Nephron (organoid): ENCODE data around the gene NDUFS3.
"Not testable (repeated sequence)": the region's sequence is repeated elsewhere in the genome, so short reads cannot be mapped to it uniquely, and the experiment has no call there.

Experiments
- H3K27ac Mint-ChIP-seq, 3 experiments: 2 replicates each; pipeline ENCODE4 v1.8.0; 2020; ENCODE audit warnings: mixed read lengths in 3 of 3, mild to moderate bottlenecking in 2 of 3, moderate library complexity in 1 of 3
- H3K27me3 Mint-ChIP-seq: 2 replicates; pipeline ENCODE4 v1.8.0; 2021; ENCODE audit warnings: low read depth, mild to moderate bottlenecking, moderate library complexity, mixed read lengths
- H3K36me3 Mint-ChIP-seq: 2 replicates; pipeline ENCODE4 v1.8.0; 2020; ENCODE audit warnings: low read depth, mixed read lengths
- H3K4me1 Mint-ChIP-seq: 2 replicates; pipeline ENCODE4 v1.8.0; 2020; ENCODE audit warnings: mixed read lengths
- H3K4me3 Mint-ChIP-seq, 3 experiments: 2 replicates each; pipeline ENCODE4 v1.8.0; 2020; ENCODE audit warnings: mild to moderate bottlenecking in 3 of 3, mixed read lengths in 3 of 3, moderate library complexity in 2 of 3
- H3K9me3 Mint-ChIP-seq: 2 replicates; pipeline ENCODE4 v1.8.0; 2020; ENCODE audit warnings: mixed read lengths
- TF ChIP-seq, protein P1 (sequence below), 3 experiments: fragments of 200-600 bp; sonication (generic); IDR thresholded peaks; one replicate each; pipeline ENCODE4 v1.5.0; 2021; ENCODE audit warnings: antibody characterized with exemption in 3 of 3; ENCODE audit not compliant: unreplicated experiment in 3 of 3

NDUFS3 gene

DNA sequence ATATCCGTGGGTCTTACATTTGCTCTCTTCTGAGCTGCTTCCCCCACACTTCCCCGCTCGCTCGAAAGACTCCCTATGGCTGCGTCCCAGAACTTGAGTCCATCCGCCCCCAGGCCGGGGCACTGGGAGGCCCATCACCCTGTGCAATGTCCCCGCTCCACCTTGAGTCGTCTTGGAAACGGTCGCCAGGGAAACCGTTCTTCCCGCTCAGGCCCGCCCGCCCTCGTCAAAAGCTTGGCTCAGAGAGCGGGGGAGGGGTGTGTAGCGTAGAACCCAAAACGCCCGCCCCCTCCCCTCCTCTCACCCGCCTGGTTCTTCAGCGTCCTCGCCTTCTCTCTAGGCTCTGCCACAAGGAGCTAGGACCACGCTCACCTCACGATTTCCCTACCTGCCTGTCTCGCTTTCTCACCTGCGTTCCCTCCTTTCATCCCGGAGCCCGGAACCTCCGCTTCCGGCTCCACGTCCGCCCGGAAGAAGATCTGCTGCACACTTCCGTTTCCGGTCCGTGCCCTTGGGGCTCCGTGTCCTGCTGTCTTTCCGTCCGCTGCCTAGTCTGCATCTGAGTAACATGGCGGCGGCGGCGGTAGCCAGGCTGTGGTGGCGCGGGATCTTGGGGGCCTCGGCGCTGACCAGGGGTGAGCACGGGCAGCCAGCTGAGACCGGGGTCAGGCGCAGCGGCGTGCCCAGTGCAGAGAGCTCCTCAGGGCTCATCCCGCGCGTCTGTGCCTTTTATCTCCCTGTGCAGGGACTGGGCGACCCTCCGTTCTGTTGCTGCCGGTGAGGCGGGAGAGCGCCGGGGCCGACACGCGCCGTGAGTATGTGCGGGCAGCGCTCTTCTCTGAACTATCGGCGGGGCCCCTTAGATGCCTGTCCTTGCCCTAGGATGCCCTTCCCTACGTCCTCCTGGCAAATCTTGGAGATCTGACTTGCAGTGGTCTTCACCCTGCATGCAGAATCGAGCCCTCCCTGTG is at the start of gene NDUFS3, which contains the start of gene KBTBD4:
Gene NDUFS3, plus strand, starts transcription at position 551 of the 971 bp plus-strand sequence. Its CDS starts 18 bp downstream, at position 569.
Gene KBTBD4, minus strand, starts transcription at position 447 of the 971 bp plus-strand sequence. Its CDS starts 19 bp downstream, at position 428.
- Mint-ChIP-seq H3K4me1 (peaks cover 33% of the 10 kb centered on the region), H3K4me3 (peak within 1 kb of the TSS; percentile 98 to 100 (median 99)), H3K36me3 (peaks cover 64% of the 10 kb centered on the region), H3K9me3 (no peaks in the 10 kb centered on the region), H3K27me3 (no peaks in the 10 kb centered on the region), H3K27ac (peak within 1 kb of the TSS; percentile 99 to 100 (median 100))
- TF ChIP-seq, protein P1, sequence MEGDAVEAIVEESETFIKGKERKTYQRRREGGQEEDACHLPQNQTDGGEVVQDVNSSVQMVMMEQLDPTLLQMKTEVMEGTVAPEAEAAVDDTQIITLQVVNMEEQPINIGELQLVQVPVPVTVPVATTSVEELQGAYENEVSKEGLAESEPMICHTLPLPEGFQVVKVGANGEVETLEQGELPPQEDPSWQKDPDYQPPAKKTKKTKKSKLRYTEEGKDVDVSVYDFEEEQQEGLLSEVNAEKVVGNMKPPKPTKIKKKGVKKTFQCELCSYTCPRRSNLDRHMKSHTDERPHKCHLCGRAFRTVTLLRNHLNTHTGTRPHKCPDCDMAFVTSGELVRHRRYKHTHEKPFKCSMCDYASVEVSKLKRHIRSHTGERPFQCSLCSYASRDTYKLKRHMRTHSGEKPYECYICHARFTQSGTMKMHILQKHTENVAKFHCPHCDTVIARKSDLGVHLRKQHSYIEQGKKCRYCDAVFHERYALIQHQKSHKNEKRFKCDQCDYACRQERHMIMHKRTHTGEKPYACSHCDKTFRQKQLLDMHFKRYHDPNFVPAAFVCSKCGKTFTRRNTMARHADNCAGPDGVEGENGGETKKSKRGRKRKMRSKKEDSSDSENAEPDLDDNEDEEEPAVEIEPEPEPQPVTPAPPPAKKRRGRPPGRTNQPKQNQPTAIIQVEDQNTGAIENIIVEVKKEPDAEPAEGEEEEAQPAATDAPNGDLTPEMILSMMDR (IDR thresholded peaks at IDR 0.05; ENCODE audit: unreplicated experiment in 3 of 3): no peak

DNA sequence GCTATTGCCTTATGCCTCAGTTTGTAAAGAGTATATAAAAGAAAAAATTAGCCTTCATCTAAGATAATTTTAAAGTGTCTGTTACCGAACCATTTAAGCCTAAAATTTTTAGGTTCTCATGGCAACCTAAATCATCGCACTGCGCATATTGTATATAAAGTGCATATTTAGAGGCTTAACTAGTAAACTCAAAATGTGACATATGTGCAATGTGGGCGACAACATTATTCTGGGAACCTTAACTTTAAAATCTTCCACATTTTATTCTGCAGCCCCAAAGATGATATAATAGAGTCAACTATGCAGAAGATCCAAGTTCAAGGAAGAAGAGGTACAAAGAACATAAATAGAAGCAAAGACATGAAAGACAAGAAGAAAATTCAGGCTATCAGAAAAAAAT is 48.9 kb upstream of the NDUFS3 start:
- Mint-ChIP-seq H3K4me1 (peaks cover 34% of the 10 kb centered on the region), H3K9me3 (no peaks in the 10 kb centered on the region), H3K4me3 (no peak overlapping the region), H3K27ac (peak overlapping the region in 2 of 3 experiments; percentile 44 to 46), H3K36me3 (peaks cover 10% of the 10 kb centered on the region), H3K27me3 (no peaks in the 10 kb centered on the region)
- TF ChIP-seq, protein P1 (IDR thresholded peaks at IDR 0.05; ENCODE audit: unreplicated experiment in 3 of 3): no peak

DNA sequence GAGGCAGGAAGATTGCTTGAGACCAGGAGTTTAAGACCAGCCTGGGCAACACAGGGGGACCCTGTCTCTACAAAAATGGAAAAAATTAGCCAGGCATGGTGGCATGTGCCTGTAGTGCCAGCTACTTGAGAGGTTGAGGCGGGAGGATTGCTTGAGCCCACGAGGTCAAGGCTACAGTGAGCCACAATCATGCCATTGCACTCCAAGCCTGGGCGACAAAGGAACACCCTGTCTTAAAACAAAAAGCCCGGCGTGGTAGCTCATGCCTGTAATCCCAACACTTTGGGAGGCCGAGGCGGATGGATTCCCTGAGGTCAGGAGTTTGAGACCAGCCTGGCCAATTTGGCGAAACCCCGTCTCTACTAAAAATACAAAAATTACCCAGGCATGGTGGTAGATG is 48.2 kb upstream of the NDUFS3 start:
- H3K27me3 Mint-ChIP-seq, H3K36me3 Mint-ChIP-seq, H3K9me3 Mint-ChIP-seq, H3K4me3 Mint-ChIP-seq: not testable (repeated sequence)
- Mint-ChIP-seq H3K27ac (peak overlapping the region; percentile 40 to 46 (median 44)), H3K4me1 (peaks cover 30% of the 10 kb centered on the region)

DNA sequence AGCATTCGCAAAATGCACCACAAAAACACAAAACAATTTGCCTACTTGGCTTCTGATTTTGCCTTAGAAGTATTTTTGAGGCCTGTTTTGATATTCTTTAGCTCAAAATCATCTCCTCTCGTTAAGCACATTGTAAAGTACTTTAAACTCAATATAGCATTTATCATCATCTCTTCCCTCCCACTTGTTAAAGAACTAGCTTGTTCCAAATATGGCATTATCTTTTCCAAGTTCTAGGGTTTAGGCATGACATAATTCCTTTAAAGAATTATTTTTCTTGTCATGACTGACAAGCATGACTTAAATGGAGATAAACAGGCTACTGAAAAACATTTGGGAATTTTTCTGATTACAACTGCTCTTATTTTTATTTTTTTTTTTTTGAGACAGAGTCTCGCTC is 47.2 kb upstream of the NDUFS3 start:
- peaks cover 8% of the 10 kb centered on the region for H3K36me3 Mint-ChIP-seq
- peak overlapping the region in 1 of 3 experiments; percentile 17 for H3K27ac Mint-ChIP-seq
- H3K9me3 Mint-ChIP-seq: no peaks in the 10 kb centered on the region
- TF ChIP-seq, protein P1 (IDR thresholded peaks at IDR 0.05; ENCODE audit: unreplicated experiment in 3 of 3): no peak
- no peaks in the 10 kb centered on the region for H3K27me3 Mint-ChIP-seq
- H3K4me1 Mint-ChIP-seq: peaks cover 29% of the 10 kb centered on the region
- no peak overlapping the region for H3K4me3 Mint-ChIP-seq

DNA sequence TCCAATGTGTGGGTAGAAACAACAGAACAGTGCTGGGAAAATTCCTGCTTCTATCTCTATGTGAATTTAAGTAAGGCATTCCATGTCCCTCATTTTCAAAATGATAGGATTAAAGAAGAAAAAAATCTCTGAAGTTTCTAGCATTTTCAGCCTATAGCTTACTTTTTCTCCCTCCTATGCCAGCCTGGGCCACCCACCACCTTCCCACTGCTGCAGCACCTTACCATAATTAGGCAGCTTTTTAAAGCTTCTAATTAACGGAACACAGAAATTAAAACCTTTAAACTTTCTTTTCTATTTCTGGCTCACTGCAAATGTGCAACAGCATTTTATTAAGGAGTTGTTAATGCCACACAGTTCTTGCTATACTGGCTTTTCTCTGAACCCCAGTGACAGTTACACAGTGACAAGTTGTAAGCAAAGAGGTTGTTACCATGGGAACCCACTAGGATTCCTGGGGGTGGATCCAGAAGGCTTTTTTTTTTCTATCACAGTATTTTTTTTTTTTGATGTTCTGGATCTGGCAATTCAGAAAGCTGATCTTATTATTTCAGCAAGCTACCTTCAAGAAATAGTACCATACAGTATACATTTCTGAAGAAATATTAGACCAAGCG is 46.2 kb upstream of the NDUFS3 start:
- Mint-ChIP-seq H3K36me3 (peaks cover 8% of the 10 kb centered on the region), H3K9me3 (no peaks in the 10 kb centered on the region), H3K27me3 (no peaks in the 10 kb centered on the region), H3K4me3 (no peak overlapping the region), H3K4me1 (peaks cover 33% of the 10 kb centered on the region), H3K27ac (peak overlapping the region; percentile 55 to 78 (median 60))
- TF ChIP-seq, protein P1 (IDR thresholded peaks at IDR 0.05; ENCODE audit: unreplicated experiment in 3 of 3): no peak

DNA sequence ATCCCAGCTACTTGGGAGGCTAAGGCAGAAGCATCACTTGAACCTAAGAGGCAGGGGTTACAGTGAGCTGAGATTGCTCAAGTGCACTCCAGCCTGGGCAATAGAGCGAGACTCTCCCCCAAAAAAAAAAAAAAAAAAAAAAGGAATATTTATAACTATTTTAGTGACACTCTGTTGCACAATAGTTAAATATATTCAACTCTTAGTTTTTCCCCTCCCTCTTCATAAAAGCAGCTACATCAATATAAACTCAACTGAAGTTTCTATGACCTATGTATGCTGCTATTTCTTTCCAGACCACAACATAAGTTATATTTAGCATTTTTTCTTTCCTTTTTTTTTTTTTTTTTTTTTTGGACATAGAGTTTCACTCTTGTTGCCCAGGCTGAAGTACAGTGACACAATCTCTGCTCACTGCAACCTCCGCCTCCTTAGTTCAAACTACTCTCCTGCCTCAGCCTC is 45.2 kb upstream of the NDUFS3 start:
- no peak overlapping the region for H3K27ac Mint-ChIP-seq
- no peaks in the 10 kb centered on the region for H3K27me3 Mint-ChIP-seq
- H3K4me3 Mint-ChIP-seq: no peak overlapping the region
- peaks cover 36% of the 10 kb centered on the region for H3K4me1 Mint-ChIP-seq
- TF ChIP-seq, protein P1 (IDR thresholded peaks at IDR 0.05; ENCODE audit: unreplicated experiment in 3 of 3): no peak
- peaks cover 10% of the 10 kb centered on the region for H3K36me3 Mint-ChIP-seq
- no peaks in the 10 kb centered on the region for H3K9me3 Mint-ChIP-seq
